SK-N-SH treated with all-trans-retinoic acid at 6 μM for 48 hours (cell line): ENCODE data around the gene SLCO1B3.

ENCODE experiments used
- ATAC-seq: fragments of 200-7000 bp; cut with Tn5 transposase; 3 replicates; pipeline ENCODE4 v1.9.1; 2020; ENCODE audit warnings: mild to moderate bottlenecking, moderate library complexity
- ARNTL ChIP-seq: fragments of 450-650 bp; formaldehyde crosslinking; IDR thresholded peaks from 2 replicates; pipeline ENCODE4 v1.5.0; 2020; ENCODE audit warnings: low read depth, mild to moderate bottlenecking, moderate library complexity, borderline replicate concordance
- BACH2 ChIP-seq: fragments of 250-450 bp; sonication (Bioruptor Pico); IDR thresholded peaks from 2 replicates; pipeline ENCODE4 v1.9.0; 2021; ENCODE audit warnings: mild to moderate bottlenecking, borderline replicate concordance
- CREB5 ChIP-seq: fragments of 250-450 bp; sonication (Bioruptor Pico); IDR thresholded peaks from 2 replicates; pipeline ENCODE4 v1.5.1; 2020; ENCODE audit warnings: low read depth, mild to moderate bottlenecking, moderate library complexity
- CSDC2 ChIP-seq: fragments of 250-450 bp; sonication (Bioruptor Pico); IDR thresholded peaks from 2 replicates; pipeline ENCODE4 v1.5.0; 2020; ENCODE audit warnings: mild to moderate bottlenecking, moderate library complexity
- ESRRG ChIP-seq: fragments of 250-450 bp; sonication (Bioruptor Pico); IDR thresholded peaks from 2 replicates; pipeline ENCODE4 v1.6.1; 2021; ENCODE audit warnings: mild to moderate bottlenecking
- GLIS3 ChIP-seq: fragments of 250-450 bp; sonication (Bioruptor Pico); IDR thresholded peaks from 2 replicates; pipeline ENCODE4 v1.5.0; 2020; ENCODE audit warnings: mild to moderate bottlenecking, moderate library complexity
- ISL1 ChIP-seq: fragments of 250-450 bp; sonication (Bioruptor Pico); IDR thresholded peaks from 2 replicates; pipeline ENCODE4 v2.1.2; 2022; ENCODE audit warnings: mild to moderate bottlenecking, moderate library complexity
- OSR1 ChIP-seq: fragments of 250-450 bp; sonication (Bioruptor Pico); IDR thresholded peaks from 2 replicates; pipeline ENCODE4 v1.8.0; 2022; ENCODE audit warnings: moderate library complexity, mild to moderate bottlenecking, inconsistent platforms
- POU6F1 ChIP-seq: fragments of 250-450 bp; sonication (Bioruptor Pico); IDR thresholded peaks from 2 replicates; pipeline ENCODE4 v1.8.0; 2021; ENCODE audit warnings: low read depth, mild to moderate bottlenecking, moderate library complexity, borderline replicate concordance
- PPARA ChIP-seq: fragments of 250-450 bp; sonication (Bioruptor Pico); IDR thresholded peaks from 2 replicates; pipeline ENCODE4 v1.5.0; 2020; ENCODE audit warnings: mild to moderate bottlenecking, borderline replicate concordance
- RARB ChIP-seq: fragments of 250-450 bp; sonication (Bioruptor Pico); IDR thresholded peaks from 2 replicates; pipeline ENCODE4 v1.8.0; 2021; ENCODE audit warnings: mild to moderate bottlenecking, moderate library complexity
- TCF4 ChIP-seq: fragments of 250-450 bp; sonication (Bioruptor Pico); IDR thresholded peaks from 2 replicates; pipeline ENCODE4 v1.8.0; 2021; ENCODE audit warnings: mild to moderate bottlenecking, moderate library complexity, borderline replicate concordance
- TOX ChIP-seq: fragments of 250-450 bp; sonication (Bioruptor Pico); IDR thresholded peaks from 2 replicates; pipeline ENCODE4 v1.8.0; 2021; ENCODE audit warnings: mild to moderate bottlenecking, moderate library complexity, borderline replicate concordance
- ZC3H10 ChIP-seq: fragments of 250-450 bp; sonication (Bioruptor Pico); IDR thresholded peaks from 2 replicates; pipeline ENCODE4 v1.5.1; 2021; ENCODE audit warnings: mild to moderate bottlenecking, moderate library complexity
- ZFP3 ChIP-seq: fragments of 250-450 bp; sonication (Bioruptor Pico); IDR thresholded peaks from 2 replicates; pipeline ENCODE4 v1.5.0; 2020; ENCODE audit warnings: mild to moderate bottlenecking, moderate library complexity
- ZFP30 ChIP-seq: fragments of 450-650 bp; formaldehyde crosslinking; IDR thresholded peaks from 2 replicates; pipeline ENCODE4 v1.5.0; 2022; ENCODE audit warnings: mild to moderate bottlenecking, moderate library complexity
- ZNF565 ChIP-seq: fragments of 450-650 bp; formaldehyde crosslinking; conservative IDR thresholded peaks from 2 replicates; pipeline ENCODE4 v1.5.0; 2020; ENCODE audit warnings: low read depth, mild to moderate bottlenecking, moderate library complexity
- ZNF70 ChIP-seq: fragments of 450-650 bp; formaldehyde crosslinking; IDR thresholded peaks from 2 replicates; pipeline ENCODE4 v1.5.0; 2020; ENCODE audit warnings: mild to moderate bottlenecking, moderate library complexity
- ZNF8 ChIP-seq: fragments of 450-650 bp; formaldehyde crosslinking; IDR thresholded peaks from 2 replicates; pipeline ENCODE4 v1.5.0; 2020; ENCODE audit warnings: mild to moderate bottlenecking, moderate library complexity
- TF ChIP-seq, protein P1 (sequence below): fragments of 250-450 bp; sonication (Bioruptor Pico); IDR thresholded peaks from 2 replicates; pipeline ENCODE4 v1.5.0; 2020; ENCODE audit warnings: mild to moderate bottlenecking, moderate library complexity
- TF ChIP-seq, protein P2 (sequence below): fragments of 250-450 bp; sonication (Bioruptor Pico); IDR thresholded peaks from 2 replicates; pipeline ENCODE4 v1.8.0; 2020; ENCODE audit warnings: mild to moderate bottlenecking, moderate library complexity, borderline replicate concordance
- TF ChIP-seq, protein P3 (sequence below): fragments of 250-450 bp; sonication (Bioruptor Pico); IDR thresholded peaks from 2 replicates; pipeline ENCODE4 v1.5.1; 2021; ENCODE audit warnings: mild to moderate bottlenecking, moderate library complexity

The SLCO1B3 gene

GRCh38 chr12:20868277-20868676, 57.8 kb downstream of the SLCO1B3 start:
- no peak for ATAC-seq
- TF ChIP-seq POU6F1 (CRISPR knock-in tag) (no peak), ZNF565 (CRISPR knock-in tag) (no peak), ISL1 (no peak), ZFP3 (CRISPR knock-in tag) (no peak), CSDC2 (CRISPR knock-in tag) (no peak), GLIS3 (CRISPR knock-in tag) (no peak), TCF4 (CRISPR knock-in tag) (no peak), BACH2 (CRISPR knock-in tag) (no peak), PPARA (CRISPR knock-in tag) (no peak), CREB5 (CRISPR knock-in tag) (no peak), ESRRG (CRISPR knock-in tag) (no peak)
- TF ChIP-seq, protein P1, sequence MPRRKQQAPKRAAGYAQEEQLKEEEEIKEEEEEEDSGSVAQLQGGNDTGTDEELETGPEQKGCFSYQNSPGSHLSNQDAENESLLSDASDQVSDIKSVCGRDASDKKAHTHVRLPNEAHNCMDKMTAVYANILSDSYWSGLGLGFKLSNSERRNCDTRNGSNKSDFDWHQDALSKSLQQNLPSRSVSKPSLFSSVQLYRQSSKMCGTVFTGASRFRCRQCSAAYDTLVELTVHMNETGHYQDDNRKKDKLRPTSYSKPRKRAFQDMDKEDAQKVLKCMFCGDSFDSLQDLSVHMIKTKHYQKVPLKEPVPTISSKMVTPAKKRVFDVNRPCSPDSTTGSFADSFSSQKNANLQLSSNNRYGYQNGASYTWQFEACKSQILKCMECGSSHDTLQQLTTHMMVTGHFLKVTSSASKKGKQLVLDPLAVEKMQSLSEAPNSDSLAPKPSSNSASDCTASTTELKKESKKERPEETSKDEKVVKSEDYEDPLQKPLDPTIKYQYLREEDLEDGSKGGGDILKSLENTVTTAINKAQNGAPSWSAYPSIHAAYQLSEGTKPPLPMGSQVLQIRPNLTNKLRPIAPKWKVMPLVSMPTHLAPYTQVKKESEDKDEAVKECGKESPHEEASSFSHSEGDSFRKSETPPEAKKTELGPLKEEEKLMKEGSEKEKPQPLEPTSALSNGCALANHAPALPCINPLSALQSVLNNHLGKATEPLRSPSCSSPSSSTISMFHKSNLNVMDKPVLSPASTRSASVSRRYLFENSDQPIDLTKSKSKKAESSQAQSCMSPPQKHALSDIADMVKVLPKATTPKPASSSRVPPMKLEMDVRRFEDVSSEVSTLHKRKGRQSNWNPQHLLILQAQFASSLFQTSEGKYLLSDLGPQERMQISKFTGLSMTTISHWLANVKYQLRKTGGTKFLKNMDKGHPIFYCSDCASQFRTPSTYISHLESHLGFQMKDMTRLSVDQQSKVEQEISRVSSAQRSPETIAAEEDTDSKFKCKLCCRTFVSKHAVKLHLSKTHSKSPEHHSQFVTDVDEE (CRISPR knock-in tag): no peak
- TF ChIP-seq, protein P2, sequence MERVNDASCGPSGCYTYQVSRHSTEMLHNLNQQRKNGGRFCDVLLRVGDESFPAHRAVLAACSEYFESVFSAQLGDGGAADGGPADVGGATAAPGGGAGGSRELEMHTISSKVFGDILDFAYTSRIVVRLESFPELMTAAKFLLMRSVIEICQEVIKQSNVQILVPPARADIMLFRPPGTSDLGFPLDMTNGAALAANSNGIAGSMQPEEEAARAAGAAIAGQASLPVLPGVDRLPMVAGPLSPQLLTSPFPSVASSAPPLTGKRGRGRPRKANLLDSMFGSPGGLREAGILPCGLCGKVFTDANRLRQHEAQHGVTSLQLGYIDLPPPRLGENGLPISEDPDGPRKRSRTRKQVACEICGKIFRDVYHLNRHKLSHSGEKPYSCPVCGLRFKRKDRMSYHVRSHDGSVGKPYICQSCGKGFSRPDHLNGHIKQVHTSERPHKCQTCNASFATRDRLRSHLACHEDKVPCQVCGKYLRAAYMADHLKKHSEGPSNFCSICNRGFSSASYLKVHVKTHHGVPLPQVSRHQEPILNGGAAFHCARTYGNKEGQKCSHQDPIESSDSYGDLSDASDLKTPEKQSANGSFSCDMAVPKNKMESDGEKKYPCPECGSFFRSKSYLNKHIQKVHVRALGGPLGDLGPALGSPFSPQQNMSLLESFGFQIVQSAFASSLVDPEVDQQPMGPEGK (CRISPR knock-in tag): no peak

DNA sequence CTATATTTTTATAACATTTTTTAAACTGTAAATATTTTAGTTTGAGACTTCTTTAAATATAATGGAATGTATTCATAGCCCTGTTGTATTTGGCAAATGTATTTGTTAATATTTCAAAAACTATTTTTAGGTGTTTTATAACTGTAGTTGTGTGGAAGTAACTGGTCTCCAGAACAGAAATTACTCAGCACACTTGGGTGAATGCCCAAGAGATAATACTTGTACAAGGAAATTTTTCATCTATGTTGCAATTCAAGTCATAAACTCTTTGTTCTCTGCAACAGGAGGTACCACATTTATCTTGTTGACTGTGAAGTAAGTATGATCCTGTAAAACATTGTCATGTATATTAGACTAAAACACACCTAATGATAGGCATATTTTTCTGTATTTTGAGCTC, 72.8 kb downstream of the SLCO1B3 start:
- ATAC-seq: no peak
- TF ChIP-seq GLIS3 (CRISPR knock-in tag) (no peak), TOX (CRISPR knock-in tag) (no peak), TCF4 (CRISPR knock-in tag) (no peak), ZNF8 (CRISPR knock-in tag) (no peak), POU6F1 (CRISPR knock-in tag) (no peak), ZFP3 (CRISPR knock-in tag) (no peak), ARNTL (CRISPR knock-in tag) (no peak), PPARA (CRISPR knock-in tag) (no peak), ZFP30 (CRISPR knock-in tag) (no peak), BACH2 (CRISPR knock-in tag) (no peak), CREB5 (CRISPR knock-in tag) (no peak), RARB (no peak), OSR1 (CRISPR knock-in tag) (no peak), ZNF70 (CRISPR knock-in tag) (no peak), ZC3H10 (CRISPR knock-in tag) (no peak)
- TF ChIP-seq, protein P3, sequence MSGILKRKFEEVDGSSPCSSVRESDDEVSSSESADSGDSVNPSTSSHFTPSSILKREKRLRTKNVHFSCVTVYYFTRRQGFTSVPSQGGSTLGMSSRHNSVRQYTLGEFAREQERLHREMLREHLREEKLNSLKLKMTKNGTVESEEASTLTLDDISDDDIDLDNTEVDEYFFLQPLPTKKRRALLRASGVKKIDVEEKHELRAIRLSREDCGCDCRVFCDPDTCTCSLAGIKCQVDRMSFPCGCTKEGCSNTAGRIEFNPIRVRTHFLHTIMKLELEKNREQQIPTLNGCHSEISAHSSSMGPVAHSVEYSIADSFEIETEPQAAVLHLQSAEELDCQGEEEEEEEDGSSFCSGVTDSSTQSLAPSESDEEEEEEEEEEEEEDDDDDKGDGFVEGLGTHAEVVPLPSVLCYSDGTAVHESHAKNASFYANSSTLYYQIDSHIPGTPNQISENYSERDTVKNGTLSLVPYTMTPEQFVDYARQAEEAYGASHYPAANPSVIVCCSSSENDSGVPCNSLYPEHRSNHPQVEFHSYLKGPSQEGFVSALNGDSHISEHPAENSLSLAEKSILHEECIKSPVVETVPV: no peak
- TF ChIP-seq, protein P1 (CRISPR knock-in tag): no peak
- TF ChIP-seq, protein P2 (CRISPR knock-in tag): no peak
